ENCODE data around the gene KRT76. TPM values are rescaled to one million over a fixed set of nuclear protein-coding genes. Genes with fewer than 3 reads are reported as not detected.

KRT76 gene
- total and polyA plus RNA-seq, 4 donors = not detected

DNA sequence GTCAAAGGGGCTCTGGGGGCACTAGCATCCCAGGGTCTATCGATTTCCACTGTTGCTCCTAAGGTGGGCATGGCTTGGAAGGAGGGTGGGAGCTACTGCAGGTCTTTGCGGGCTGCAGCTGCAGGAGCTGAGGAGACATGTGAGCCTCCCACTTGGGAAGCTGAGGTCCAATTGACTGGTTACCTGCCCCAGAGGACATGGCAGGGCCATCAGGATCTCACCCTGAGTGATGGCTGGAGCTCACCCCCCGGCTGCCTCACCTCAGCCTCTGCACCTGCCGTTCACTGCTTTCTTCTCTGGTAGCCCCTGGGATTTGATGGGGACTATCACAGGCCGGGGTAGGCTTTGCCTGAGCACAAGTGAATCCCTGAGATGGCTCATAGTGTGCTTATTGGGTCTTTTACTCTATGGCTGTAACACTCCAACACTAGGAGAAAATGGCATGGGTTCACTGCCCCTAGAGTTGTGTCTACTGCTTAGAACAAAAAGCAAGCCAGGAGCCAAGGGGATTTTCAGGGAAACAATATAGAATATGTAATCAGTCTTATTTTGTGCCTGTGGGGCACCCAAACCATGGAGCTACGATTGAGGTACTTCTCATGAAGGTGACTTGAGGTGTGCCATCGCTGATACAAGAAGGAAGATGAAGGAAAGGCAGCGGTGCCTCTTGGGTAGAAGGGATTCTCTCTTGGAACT is 40.0 kb upstream of the KRT76 start:
- Histone ChIP-seq H3K36me3 (ENCODE audit: control insufficient read depth in 4 of 4, insufficient read depth in 4 of 4, low read length in 4 of 4) (no peaks in the 10 kb centered on the region), H3K4me1 (ENCODE audit: control insufficient read depth in 5 of 5, insufficient read depth in 5 of 5, low read length in 5 of 5) (peaks cover 0 to 33% (median 5%) of the 10 kb centered on the region in 5 donors), H3K9ac (ENCODE audit: insufficient read depth in 1 of 2, low read length in 2 of 2) (no peak overlapping the region), H3K9me3 (ENCODE audit: control insufficient read depth in 4 of 4, insufficient read depth in 3 of 4, low read length in 3 of 4) (no peaks in the 10 kb centered on the region), H3K27me3 (ENCODE audit: control insufficient read depth in 3 of 3, insufficient read depth in 3 of 3, low read length in 2 of 3) (peaks cover 0 to 27% (median 3%) of the 10 kb centered on the region in 3 donors), H3K27ac (ENCODE audit: low read depth in 1 of 2, low read length in 1 of 2) (no peak overlapping the region), H3K4me3 (no peak overlapping the region)
- WGBS, 2 donors = 88 to 92% methylated on average over 8 of the region's 8 CpGs
- ATAC-seq (ENCODE audit: insufficient read depth, low FRiP score) (no peak), DNase-seq (no peak)
- TF ChIP-seq CTCF (IDR thresholded peaks at IDR 0.05; ENCODE audit: control extremely low read depth, extremely low read depth) = no peak

GRCh38 chr12:52815676-52816588 is 38.8 kb upstream of the KRT76 start:
- Histone ChIP-seq H3K9me3 (ENCODE audit: control insufficient read depth in 4 of 4, insufficient read depth in 3 of 4, low read length in 3 of 4) (no peaks in the 10 kb centered on the region), H3K4me3 (no peak overlapping the region), H3K27me3 (ENCODE audit: control insufficient read depth in 3 of 3, insufficient read depth in 3 of 3, low read length in 2 of 3) (peaks cover 0 to 28% (median 2%) of the 10 kb centered on the region in 3 donors), H3K36me3 (ENCODE audit: control insufficient read depth in 4 of 4, insufficient read depth in 4 of 4, low read length in 4 of 4) (no peaks in the 10 kb centered on the region), H3K9ac (ENCODE audit: insufficient read depth in 1 of 2, low read length in 2 of 2) (no peak overlapping the region), H3K27ac (ENCODE audit: low read depth in 1 of 2, low read length in 1 of 2) (no peak overlapping the region), H3K4me1 (ENCODE audit: control insufficient read depth in 5 of 5, insufficient read depth in 5 of 5, low read length in 5 of 5) (peaks cover 0 to 33% (median 3%) of the 10 kb centered on the region in 5 donors)
- DNase-seq (peak; percentile 24 to 73 (median 41)), ATAC-seq (ENCODE audit: insufficient read depth, low FRiP score) (no peak)
- 64 to 74% methylated on average over 9 of the region's 9 CpGs for WGBS, 2 donors
- no peak for TF ChIP-seq CTCF (IDR thresholded peaks at IDR 0.05; ENCODE audit: control extremely low read depth, extremely low read depth)

- Histone ChIP-seq H3K27ac (ENCODE audit: low read depth in 1 of 2, low read length in 1 of 2) (no peak overlapping the region), H3K9ac (ENCODE audit: insufficient read depth in 1 of 2, low read length in 2 of 2) (no peak overlapping the region), H3K4me1 (ENCODE audit: control insufficient read depth in 5 of 5, insufficient read depth in 5 of 5, low read length in 5 of 5) (peaks cover 0 to 33% (median 3%) of the 10 kb centered on the region in 5 donors), H3K27me3 (ENCODE audit: control insufficient read depth in 3 of 3, insufficient read depth in 3 of 3, low read length in 2 of 3) (peaks cover 0 to 26% (median 2%) of the 10 kb centered on the region in 3 donors), H3K4me3 (no peak overlapping the region), H3K9me3 (ENCODE audit: control insufficient read depth in 4 of 4, insufficient read depth in 3 of 4, low read length in 3 of 4) (no peaks in the 10 kb centered on the region), H3K36me3 (ENCODE audit: control insufficient read depth in 4 of 4, insufficient read depth in 4 of 4, low read length in 4 of 4) (no peaks in the 10 kb centered on the region)
- no peak for DNase-seq
- whole genome bisulfite sequencing, 2 donors = 91 to 93% methylated on average over 4 of the region's 4 CpGs
- ATAC-seq (ENCODE audit: insufficient read depth, low FRiP score) = no peak
- TF ChIP-seq CTCF (IDR thresholded peaks at IDR 0.05; ENCODE audit: control extremely low read depth, extremely low read depth) = no peak
Observed at GRCh38 chr12:52815161-52815560, 38.0 kb upstream of the KRT76 start.

All from lung (tissue), 12 donors.